ENCODE measurements around the gene HDAC7. TPM values are rescaled to one million over a fixed set of nuclear protein-coding genes. Genes with fewer than 3 reads are reported as not detected.

Gene HDAC7
- total and polyA plus RNA-seq, 2 of the 13 experiments (the other 11 are each of a cell fraction or from before 2014, with no cell fraction given): 4.6 to 10.8 TPM

DNA sequence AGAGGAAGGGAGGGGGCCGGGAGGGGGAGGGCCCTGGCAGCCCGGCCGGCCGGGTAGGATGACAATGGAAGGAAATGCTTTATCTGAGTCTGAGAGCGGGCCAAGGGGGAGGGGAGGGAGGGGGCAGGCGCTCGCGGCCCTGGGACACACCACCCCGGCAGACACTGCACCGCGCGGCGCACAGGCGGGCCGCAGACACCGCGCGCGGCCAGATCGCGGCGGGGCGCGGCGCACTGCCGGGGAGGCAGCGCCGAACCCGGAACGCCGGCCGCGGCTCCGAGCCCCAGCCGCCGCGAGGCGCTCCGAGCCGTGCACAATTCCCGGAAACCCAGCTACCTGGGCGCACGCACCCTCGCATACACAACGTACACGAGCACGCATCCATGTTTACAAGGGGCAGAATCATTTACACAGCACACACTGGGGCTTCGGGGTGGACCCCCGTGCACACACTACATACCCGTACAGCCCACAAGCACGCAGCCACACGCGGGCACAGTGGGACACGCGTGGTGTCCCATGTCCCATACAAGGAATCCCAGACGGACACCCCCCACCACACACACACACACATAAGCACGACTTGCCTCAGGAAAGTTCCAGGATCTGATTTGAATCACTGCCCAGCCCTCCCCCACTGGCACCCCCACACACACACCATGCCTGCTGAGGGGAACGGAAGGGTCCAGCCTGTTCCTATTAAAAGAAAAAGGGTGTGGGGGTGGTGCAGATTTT, at the start of gene HDAC7 (continued):
- no peak for TF ChIP-seq CSRNP2 (CRISPR knock-in tag; conservative IDR thresholded peaks at IDR 0.05; ENCODE audit: low read depth)
- TF ChIP-seq ZNF703 (CRISPR knock-in tag; IDR thresholded peaks at IDR 0.05; ENCODE audit: borderline replicate concordance): no peak
- TF ChIP-seq HNRNPL (IDR thresholded peaks at IDR 0.05; ENCODE audit: low read depth, low read length): no peak
- no peak for TF ChIP-seq ZNF549 (CRISPR knock-in tag; IDR thresholded peaks at IDR 0.05)
- TF ChIP-seq, protein P1, sequence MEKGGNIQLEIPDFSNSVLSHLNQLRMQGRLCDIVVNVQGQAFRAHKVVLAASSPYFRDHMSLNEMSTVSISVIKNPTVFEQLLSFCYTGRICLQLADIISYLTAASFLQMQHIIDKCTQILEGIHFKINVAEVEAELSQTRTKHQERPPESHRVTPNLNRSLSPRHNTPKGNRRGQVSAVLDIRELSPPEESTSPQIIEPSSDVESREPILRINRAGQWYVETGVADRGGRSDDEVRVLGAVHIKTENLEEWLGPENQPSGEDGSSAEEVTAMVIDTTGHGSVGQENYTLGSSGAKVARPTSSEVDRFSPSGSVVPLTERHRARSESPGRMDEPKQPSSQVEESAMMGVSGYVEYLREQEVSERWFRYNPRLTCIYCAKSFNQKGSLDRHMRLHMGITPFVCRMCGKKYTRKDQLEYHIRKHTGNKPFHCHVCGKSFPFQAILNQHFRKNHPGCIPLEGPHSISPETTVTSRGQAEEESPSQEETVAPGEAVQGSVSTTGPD (CRISPR knock-in tag; IDR thresholded peaks at IDR 0.05): no peak
- TF ChIP-seq KAT7 (CRISPR knock-in tag; IDR thresholded peaks at IDR 0.05; ENCODE audit: borderline replicate concordance): no peak
- no peak for TF ChIP-seq SAFB2 (CRISPR knock-in tag; IDR thresholded peaks at IDR 0.05; ENCODE audit: borderline replicate concordance, low read depth)
- no peak for TF ChIP-seq ZFP41 (CRISPR knock-in tag; IDR thresholded peaks at IDR 0.05; ENCODE audit: borderline replicate concordance)
- TF ChIP-seq ZNF7 (CRISPR knock-in tag; IDR thresholded peaks at IDR 0.05): no peak
- no peak for TF ChIP-seq CEBPB (IDR thresholded peaks at IDR 0.05; ENCODE audit: borderline replicate concordance, low read depth, low read length)
- no peak for TF ChIP-seq ELF4 (CRISPR knock-in tag; IDR thresholded peaks at IDR 0.05; ENCODE audit: borderline replicate concordance)
- TF ChIP-seq TBL1XR1 (IDR thresholded peaks at IDR 0.05; ENCODE audit: borderline replicate concordance, low read length, partially characterized antibody): no peak
- no peak for TF ChIP-seq ZNF10 (CRISPR knock-in tag; IDR thresholded peaks at IDR 0.05; ENCODE audit: borderline replicate concordance, low read depth)
- TF ChIP-seq, protein P2, sequence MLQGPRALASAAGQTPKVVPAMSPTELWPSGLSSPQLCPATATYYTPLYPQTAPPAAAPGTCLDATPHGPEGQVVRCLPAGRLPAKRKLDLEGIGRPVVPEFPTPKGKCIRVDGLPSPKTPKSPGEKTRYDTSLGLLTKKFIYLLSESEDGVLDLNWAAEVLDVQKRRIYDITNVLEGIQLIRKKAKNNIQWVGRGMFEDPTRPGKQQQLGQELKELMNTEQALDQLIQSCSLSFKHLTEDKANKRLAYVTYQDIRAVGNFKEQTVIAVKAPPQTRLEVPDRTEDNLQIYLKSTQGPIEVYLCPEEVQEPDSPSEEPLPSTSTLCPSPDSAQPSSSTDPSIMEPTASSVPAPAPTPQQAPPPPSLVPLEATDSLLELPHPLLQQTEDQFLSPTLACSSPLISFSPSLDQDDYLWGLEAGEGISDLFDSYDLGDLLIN (CRISPR knock-in tag; IDR thresholded peaks at IDR 0.05; ENCODE audit: borderline replicate concordance): no peak
- no peak for TF ChIP-seq FIP1L1 (IDR thresholded peaks at IDR 0.05; ENCODE audit: borderline replicate concordance, insufficient read depth, low read depth, low read length)
- TF ChIP-seq ZNF557 (CRISPR knock-in tag; IDR thresholded peaks at IDR 0.05): no peak
- no peak for TF ChIP-seq MYNN (CRISPR knock-in tag; IDR thresholded peaks at IDR 0.05; ENCODE audit: low read depth)
- no peak for TF ChIP-seq NR1H2 (CRISPR knock-in tag; IDR thresholded peaks at IDR 0.05; ENCODE audit: borderline replicate concordance, low read depth)
- TF ChIP-seq, protein P3, sequence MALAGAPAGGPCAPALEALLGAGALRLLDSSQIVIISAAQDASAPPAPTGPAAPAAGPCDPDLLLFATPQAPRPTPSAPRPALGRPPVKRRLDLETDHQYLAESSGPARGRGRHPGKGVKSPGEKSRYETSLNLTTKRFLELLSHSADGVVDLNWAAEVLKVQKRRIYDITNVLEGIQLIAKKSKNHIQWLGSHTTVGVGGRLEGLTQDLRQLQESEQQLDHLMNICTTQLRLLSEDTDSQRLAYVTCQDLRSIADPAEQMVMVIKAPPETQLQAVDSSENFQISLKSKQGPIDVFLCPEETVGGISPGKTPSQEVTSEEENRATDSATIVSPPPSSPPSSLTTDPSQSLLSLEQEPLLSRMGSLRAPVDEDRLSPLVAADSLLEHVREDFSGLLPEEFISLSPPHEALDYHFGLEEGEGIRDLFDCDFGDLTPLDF (CRISPR knock-in tag; IDR thresholded peaks at IDR 0.05): no peak
- TF ChIP-seq, protein P4, sequence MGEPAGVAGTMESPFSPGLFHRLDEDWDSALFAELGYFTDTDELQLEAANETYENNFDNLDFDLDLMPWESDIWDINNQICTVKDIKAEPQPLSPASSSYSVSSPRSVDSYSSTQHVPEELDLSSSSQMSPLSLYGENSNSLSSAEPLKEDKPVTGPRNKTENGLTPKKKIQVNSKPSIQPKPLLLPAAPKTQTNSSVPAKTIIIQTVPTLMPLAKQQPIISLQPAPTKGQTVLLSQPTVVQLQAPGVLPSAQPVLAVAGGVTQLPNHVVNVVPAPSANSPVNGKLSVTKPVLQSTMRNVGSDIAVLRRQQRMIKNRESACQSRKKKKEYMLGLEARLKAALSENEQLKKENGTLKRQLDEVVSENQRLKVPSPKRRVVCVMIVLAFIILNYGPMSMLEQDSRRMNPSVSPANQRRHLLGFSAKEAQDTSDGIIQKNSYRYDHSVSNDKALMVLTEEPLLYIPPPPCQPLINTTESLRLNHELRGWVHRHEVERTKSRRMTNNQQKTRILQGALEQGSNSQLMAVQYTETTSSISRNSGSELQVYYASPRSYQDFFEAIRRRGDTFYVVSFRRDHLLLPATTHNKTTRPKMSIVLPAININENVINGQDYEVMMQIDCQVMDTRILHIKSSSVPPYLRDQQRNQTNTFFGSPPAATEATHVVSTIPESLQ (CRISPR knock-in tag; conservative IDR thresholded peaks at IDR 0.05): no peak
- TF ChIP-seq DNMT3B (CRISPR knock-in tag; conservative IDR thresholded peaks at IDR 0.05): 0 out of 2 replicates have a peak, but pooled peaks have one; percentile 14
- no peak for TF ChIP-seq IRF2 (CRISPR knock-in tag; IDR thresholded peaks at IDR 0.05)

Data from HepG2 (cell line).